ENCODE data around the gene CMSS1.

The CMSS1 gene

GRCh38 chr3:99866261-99866761 is 48.6 kb downstream of the CMSS1 start:
- CTCF ChIA-PET: interaction anchor here (1.0 to 2.7 kb wide), 6 partner anchors 9 to 206 kb away, joined by 3 to 15 read pairs (median 4); no protein-coding TSS in a partner anchor
- no peak for TF ChIP-seq CTCF (IDR thresholded peaks at IDR 0.05; ENCODE audit: control extremely low read depth, extremely low read depth, low read depth, missing control alignments)
- POLR2A ChIA-PET: no interaction called here
- DNase-seq (ENCODE audit: extremely low spot score): no peak

GRCh38 chr3:99867594-99868310 is 50.1 kb downstream of the CMSS1 start:
- CTCF ChIA-PET: interaction anchor here (1.0 to 2.7 kb wide), 12 partner anchors 8 to 386 kb away, joined by 3 to 15 read pairs (median 4); no protein-coding TSS in a partner anchor

GRCh38 chr3:99868311-99868646 is 50.6 kb downstream of the CMSS1 start:
- DNase-seq (ENCODE audit: extremely low spot score): no peak
- POLR2A ChIA-PET: no interaction called here
- TF ChIP-seq CTCF (IDR thresholded peaks at IDR 0.05; ENCODE audit: control extremely low read depth, extremely low read depth, low read depth, missing control alignments): no peak
- CTCF ChIA-PET: interaction anchor here (1.0 to 2.7 kb wide), 6 partner anchors 9 to 386 kb away, joined by 3 to 15 read pairs (median 6); no protein-coding TSS in a partner anchor

More at GRCh38 chr3:99867594-99868310, 50.1 kb downstream of the CMSS1 start:
- TF ChIP-seq CTCF (IDR thresholded peaks at IDR 0.05; ENCODE audit: control extremely low read depth, extremely low read depth, low read depth, missing control alignments): no peak
- POLR2A ChIA-PET: no interaction called here
- no peak for DNase-seq (ENCODE audit: extremely low spot score)

- POLR2A ChIA-PET: no interaction called here
Observed at GRCh38 chr3:99869621-99870020, 52.0 kb downstream of the CMSS1 start.

GRCh38 chr3:99870712-99871111 is 53.0 kb downstream of the CMSS1 start:
- TF ChIP-seq CTCF (IDR thresholded peaks at IDR 0.05; ENCODE audit: control extremely low read depth, extremely low read depth, low read depth, missing control alignments): no peak
- ChIA-PET CTCF (interaction anchor here (1.1 to 3.8 kb wide), 5 partner anchors 9 to 383 kb away, joined by 3 to 17 read pairs (median 5); no protein-coding TSS in a partner anchor), POLR2A (interaction anchor here (0.5 to 0.6 kb wide), 2 partner anchors 426 to 1815 kb away, joined by 3 read pairs; no protein-coding TSS in a partner anchor)
- DNase-seq (ENCODE audit: extremely low spot score): no peak

More at GRCh38 chr3:99869621-99870020, 52.0 kb downstream of the CMSS1 start:
- no peak for TF ChIP-seq CTCF (IDR thresholded peaks at IDR 0.05; ENCODE audit: control extremely low read depth, extremely low read depth, low read depth, missing control alignments)
- CTCF ChIA-PET: interaction anchor here (1.5 to 3.8 kb wide), 4 partner anchors 10 to 384 kb away, joined by 3 to 17 read pairs (median 8); no protein-coding TSS in a partner anchor
- no peak for DNase-seq (ENCODE audit: extremely low spot score)

- no peak for DNase-seq (ENCODE audit: extremely low spot score)
- TF ChIP-seq CTCF (IDR thresholded peaks at IDR 0.05; ENCODE audit: control extremely low read depth, extremely low read depth, low read depth, missing control alignments): no peak
- POLR2A ChIA-PET: no interaction called here
- CTCF ChIA-PET: interaction anchor here (1.5 to 3.8 kb wide), 4 partner anchors 11 to 382 kb away, joined by 3 to 17 read pairs (median 8); no protein-coding TSS in a partner anchor
Observed at GRCh38 chr3:99871231-99872045, 53.8 kb downstream of the CMSS1 start.
